K562 (cell line): Measurements from ENCODE around the gene RNF168. TPM values are rescaled to one million over a fixed set of nuclear protein-coding genes. Genes with fewer than 3 reads are reported as not detected.

Experiments used
- ARID2 ChIP-seq: fragments of 450-650 bp; IDR thresholded peaks from 2 replicates; pipeline ENCODE4 v1.6.1; 2017; ENCODE audit warnings: antibody characterized with exemption, mild to moderate bottlenecking
- CBX1 ChIP-seq: sonication (generic); IDR thresholded peaks from 2 replicates; pipeline ENCODE4 v1.6.1; 2016; ENCODE audit warnings: antibody characterized with exemption, low read depth, mild to moderate bottlenecking
- CBX8 ChIP-seq: fragments of 200-600 bp; sonication (generic); IDR thresholded peaks from 2 replicates; pipeline ENCODE4 v1.6.1; 2012; ENCODE audit warnings: borderline replicate concordance, mixed run types, low read depth, mild to moderate bottlenecking, moderate library complexity, mixed read lengths, low read length, control low read depth, inconsistent platforms; ENCODE audit not compliant: poor library complexity, severe bottlenecking; ENCODE audit errors: extremely low read depth
- CCAR2 ChIP-seq: fragments of 200-400 bp; formaldehyde crosslinking; IDR thresholded peaks from 2 replicates; pipeline ENCODE4 v1.6.1; 2017; ENCODE audit warnings: mild to moderate bottlenecking, low read depth, low read length
- CREM ChIP-seq: IDR thresholded peaks from 2 replicates; pipeline ENCODE4 v1.6.1; 2014; ENCODE audit warnings: antibody characterized with exemption, low read depth
- CSDE1 ChIP-seq, 2 experiments: fragments of 450-650 bp; IDR thresholded peaks; 2 replicates each; pipeline ENCODE4 v1.6.1; 2016; ENCODE audit warnings: mild to moderate bottlenecking in 1 of 2
- ELF4 ChIP-seq: fragments of 450-650 bp; formaldehyde crosslinking; IDR thresholded peaks from 2 replicates; pipeline ENCODE4 v1.4.0; 2022; ENCODE audit warnings: missing genetic modification characterization
- HEY1 ChIP-seq: fragments of 250-450 bp; sonication (Bioruptor Pico); IDR thresholded peaks from 2 replicates; pipeline ENCODE4 v1.5.0; 2020; ENCODE audit warnings: mild to moderate bottlenecking, moderate library complexity, borderline replicate concordance
- KLF10 ChIP-seq: fragments of 250-450 bp; sonication (Bioruptor Pico); IDR thresholded peaks from 2 replicates; pipeline ENCODE4 v1.6.1; 2021; ENCODE audit warnings: matching md5 sums
- MAFF ChIP-seq: IDR thresholded peaks from 2 replicates; pipeline ENCODE4 v1.6.1; 2012; ENCODE audit warnings: low read length, improper control_type of control experiment
- MBD2 ChIP-seq: sonication (generic); IDR thresholded peaks from 2 replicates; pipeline ENCODE4 v1.6.1; 2016; ENCODE audit warnings: low read depth, borderline replicate concordance
- MEF2D ChIP-seq: conservative IDR thresholded peaks from 2 replicates; pipeline ENCODE4 v1.6.1; 2016; ENCODE audit warnings: low read depth, missing genetic modification characterization, missing compliant biosample characterization
- MTA2 ChIP-seq: fragments of 450-650 bp; IDR thresholded peaks from 2 replicates; pipeline ENCODE4 v1.6.1; 2016; ENCODE audit warnings: low read depth
- NBN ChIP-seq: fragments of 450-650 bp; IDR thresholded peaks from 2 replicates; pipeline ENCODE4 v1.6.1; 2016; ENCODE audit warnings: low read depth, mild to moderate bottlenecking
- SP1 ChIP-seq: sonication (generic); formaldehyde crosslinking; IDR thresholded peaks from 2 replicates; pipeline ENCODE4 v1.8.1; 2022; ENCODE audit warnings: mild to moderate bottlenecking, missing genetic modification reagents
- STAG1 ChIP-seq: sonication (generic); formaldehyde crosslinking; IDR thresholded peaks from 2 replicates; pipeline ENCODE4 v1.5.0; 2020; ENCODE audit warnings: missing genetic modification reagents, borderline replicate concordance
- STAT5A ChIP-seq: IDR thresholded peaks from 2 replicates; pipeline ENCODE4 v1.6.1; 2012; ENCODE audit warnings: low read length, inconsistent platforms, borderline replicate concordance
- ZNF134 ChIP-seq: fragments of 250-450 bp; sonication (Bioruptor Pico); conservative IDR thresholded peaks from 2 replicates; pipeline ENCODE4 v1.4.0; 2020
- ZNF644 ChIP-seq: fragments of 200-800 bp; sonication (Bioruptor generic); IDR thresholded peaks from 2 replicates; pipeline ENCODE4 v1.6.1; 2016; ENCODE audit warnings: low read depth, missing genetic modification characterization, missing compliant biosample characterization
- polyA plus RNA-seq, 8 experiments: library from polyadenylated mRNA; depleted of rRNA in 4 of 8; stranded (reverse) in 5 of 8; unstranded in 3 of 8; fragments of >200 nt; fragmentation: Nextera tagmentation in 2 of 8; fragmentation: Illumina TruSeq in 1 of 8; extraction: Ambion mirVana in 2 of 8; extraction: Trizol in 1 of 8; gene quantifications; 2 replicates each; pipeline versions ENCODE4 v1.2.1 to v1.2.3, GENCODE V29; 2011 to 2014; ENCODE audit warnings: inconsistent platforms in 1 of 8, missing spikeins in 1 of 8
- total RNA-seq, 7 experiments: library from RNA; depleted of rRNA in 6 of 7; stranded (reverse); fragments of >200 nt in 6 of 7; fragmentation: Illumina TruSeq in 2 of 7; extraction: Trizol in 2 of 7; gene quantifications; 2 replicates each; pipeline versions ENCODE4 v1.2.1 to v1.2.3, GENCODE V29; 2011 to 2021; ENCODE audit warnings: low replicate concordance in 1 of 7
- TF ChIP-seq, protein P1 (sequence below): fragments of 250-450 bp; sonication (Bioruptor Pico); IDR thresholded peaks from 2 replicates; pipeline ENCODE4 v1.8.0; 2022; ENCODE audit warnings: moderate library complexity, mild to moderate bottlenecking, inconsistent platforms
- TF ChIP-seq, protein P2 (sequence below): IDR thresholded peaks from 3 replicates; pipeline ENCODE4 v1.6.1; 2011; ENCODE audit warnings: borderline replicate concordance, mild to moderate bottlenecking; ENCODE audit not compliant: insufficient read length, insufficient read depth
- TF ChIP-seq, protein P3 (sequence below): fragments of 450-650 bp; IDR thresholded peaks from one replicate; pipeline ENCODE4 v1.6.1; 2018; ENCODE audit warnings: mild to moderate bottlenecking, moderate library complexity; ENCODE audit not compliant: partially characterized antibody

RNF168 gene
- total and polyA plus RNA-seq, 9 of the 15 experiments (the other 6 are each of a cell fraction or from before 2014, with no cell fraction given), result 6.0 to 32.1 (median 16.6) TPM

DNA sequence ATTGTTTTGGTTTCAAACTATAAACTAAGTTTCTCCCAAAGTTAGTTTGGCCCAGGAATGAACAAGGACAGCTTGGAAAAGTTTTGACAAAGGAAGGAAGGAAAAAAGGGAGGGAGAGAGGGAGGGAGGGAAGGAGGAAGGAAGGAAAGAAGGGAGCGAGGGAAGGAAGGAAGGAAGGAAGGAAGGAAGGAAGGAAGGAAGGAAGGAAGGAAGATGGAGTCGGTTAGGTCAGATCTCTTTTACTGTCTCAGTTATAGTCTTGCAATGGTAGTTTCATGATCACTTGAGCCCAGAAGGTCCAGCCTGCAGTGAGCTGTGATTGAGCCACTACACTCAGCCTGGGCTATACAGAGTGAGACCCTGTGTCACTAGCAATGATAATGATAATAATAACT lies 59.1 kb downstream of the RNF168 start (continued):
- no peak for TF ChIP-seq ZNF134 (CRISPR knock-in tag)
- TF ChIP-seq ELF4 (CRISPR knock-in tag), result peak; percentile 81; the same call in 1 of the 2 replicates
- TF ChIP-seq CBX1, result no peak
- peak; percentile 62; the same call in 1 of the 2 replicates for TF ChIP-seq ARID2
- TF ChIP-seq STAT5A, result no peak
- TF ChIP-seq KLF10 (CRISPR knock-in tag), result no peak
- TF ChIP-seq, protein P1, sequence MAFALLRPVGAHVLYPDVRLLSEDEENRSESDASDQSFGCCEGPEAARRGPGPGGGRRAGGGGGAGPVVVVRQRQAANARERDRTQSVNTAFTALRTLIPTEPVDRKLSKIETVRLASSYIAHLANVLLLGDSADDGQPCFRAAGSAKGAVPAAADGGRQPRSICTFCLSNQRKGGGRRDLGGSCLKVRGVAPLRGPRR (CRISPR knock-in tag), result no peak
- TF ChIP-seq SP1 (CRISPR knock-in tag), result no peak
- no peak for TF ChIP-seq CCAR2
- TF ChIP-seq MTA2, result no peak
- TF ChIP-seq MEF2D (tag), result peak; percentile 86
- no peak for TF ChIP-seq CBX8
- TF ChIP-seq CSDE1 (IDR thresholded peaks at IDR 0.05), result no peak
- no peak for TF ChIP-seq MBD2
- TF ChIP-seq HEY1 (CRISPR knock-in tag), result no peak
- TF ChIP-seq NBN, result no peak
- no peak for TF ChIP-seq STAG1 (CRISPR knock-in tag)
- TF ChIP-seq, protein P2, sequence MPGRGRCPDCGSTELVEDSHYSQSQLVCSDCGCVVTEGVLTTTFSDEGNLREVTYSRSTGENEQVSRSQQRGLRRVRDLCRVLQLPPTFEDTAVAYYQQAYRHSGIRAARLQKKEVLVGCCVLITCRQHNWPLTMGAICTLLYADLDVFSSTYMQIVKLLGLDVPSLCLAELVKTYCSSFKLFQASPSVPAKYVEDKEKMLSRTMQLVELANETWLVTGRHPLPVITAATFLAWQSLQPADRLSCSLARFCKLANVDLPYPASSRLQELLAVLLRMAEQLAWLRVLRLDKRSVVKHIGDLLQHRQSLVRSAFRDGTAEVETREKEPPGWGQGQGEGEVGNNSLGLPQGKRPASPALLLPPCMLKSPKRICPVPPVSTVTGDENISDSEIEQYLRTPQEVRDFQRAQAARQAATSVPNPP, result no peak
- TF ChIP-seq MAFF, result no peak
- TF ChIP-seq, protein P3, sequence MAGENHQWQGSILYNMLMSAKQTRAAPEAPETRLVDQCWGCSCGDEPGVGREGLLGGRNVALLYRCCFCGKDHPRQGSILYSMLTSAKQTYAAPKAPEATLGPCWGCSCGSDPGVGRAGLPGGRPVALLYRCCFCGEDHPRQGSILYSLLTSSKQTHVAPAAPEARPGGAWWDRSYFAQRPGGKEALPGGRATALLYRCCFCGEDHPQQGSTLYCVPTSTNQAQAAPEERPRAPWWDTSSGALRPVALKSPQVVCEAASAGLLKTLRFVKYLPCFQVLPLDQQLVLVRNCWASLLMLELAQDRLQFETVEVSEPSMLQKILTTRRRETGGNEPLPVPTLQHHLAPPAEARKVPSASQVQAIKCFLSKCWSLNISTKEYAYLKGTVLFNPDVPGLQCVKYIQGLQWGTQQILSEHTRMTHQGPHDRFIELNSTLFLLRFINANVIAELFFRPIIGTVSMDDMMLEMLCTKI, result no peak
- no peak for TF ChIP-seq ZNF644
- no peak for TF ChIP-seq CREM
